ENCODE measurements around the gene EPO. TPM values are rescaled to one million over a fixed set of nuclear protein-coding genes. Genes with fewer than 3 reads are reported as not detected.
"Not testable (repeated sequence)": the region's sequence is repeated elsewhere in the genome, so short reads cannot be mapped to it uniquely, and the experiment has no call there.

The EPO gene
- total RNA-seq, 1 donor from 2014 or later: not detected

GRCh38 chr7:100682991-100683658, 37.1 kb upstream of the EPO start:
- DNase-seq (ENCODE audit: low spot score): no peak

- DNase-seq (ENCODE audit: low spot score): no peak
Measured at GRCh38 chr7:100683659-100684533, 36.4 kb upstream of the EPO start.

GRCh38 chr7:100684534-100685042, 35.7 kb upstream of the EPO start:
- DNase-seq (ENCODE audit: low spot score): no peak

- DNase-seq (ENCODE audit: low spot score): no peak
Measured at GRCh38 chr7:100685049-100685605, 35.1 kb upstream of the EPO start.

GRCh38 chr7:100685631-100686145, 34.6 kb upstream of the EPO start:
- no peak for DNase-seq (ENCODE audit: low spot score)

- no peak for DNase-seq (ENCODE audit: low spot score)
Measured at GRCh38 chr7:100686201-100686821, 34.0 kb upstream of the EPO start.

GRCh38 chr7:100686822-100687211, 33.5 kb upstream of the EPO start:
- DNase-seq (ENCODE audit: low spot score): no peak

- no peak for DNase-seq (ENCODE audit: low spot score)
Measured at GRCh38 chr7:100687261-100687660, 33.0 kb upstream of the EPO start.

- DNase-seq (ENCODE audit: low spot score): no peak
Measured at GRCh38 chr7:100687751-100688300, 32.4 kb upstream of the EPO start.

GRCh38 chr7:100688326-100688860, 31.9 kb upstream of the EPO start:
- DNase-seq (ENCODE audit: low spot score): no peak

GRCh38 chr7:100689230-100690135, 30.8 kb upstream of the EPO start:
- DNase-seq (ENCODE audit: low spot score): no peak

GRCh38 chr7:100691676-100692577, 28.3 kb upstream of the EPO start:
- peak; percentile 79 for DNase-seq (ENCODE audit: low spot score)

- DNase-seq (ENCODE audit: low spot score): no peak
Measured at GRCh38 chr7:100692578-100692961, 27.7 kb upstream of the EPO start.

GRCh38 chr7:100693312-100694097, 26.8 kb upstream of the EPO start:
- DNase-seq (ENCODE audit: low spot score): no peak

GRCh38 chr7:100694098-100694745, 26.0 kb upstream of the EPO start, which contains the start of gene GIGYF1:
Gene GIGYF1, minus strand, starts transcription at chr7:100694250. Its CDS starts 6,012 bp downstream, at chr7:100688238.
- peak; percentile 55 for DNase-seq (ENCODE audit: low spot score)

- DNase-seq (ENCODE audit: low spot score): no peak
Measured at GRCh38 chr7:100696123-100696521, 24.1 kb upstream of the EPO start.

- DNase-seq (ENCODE audit: low spot score): no peak
Measured at GRCh38 chr7:100699018-100699417, 21.2 kb upstream of the EPO start.

- DNase-seq (ENCODE audit: low spot score): not testable (repeated sequence)
Measured at GRCh38 chr7:100701089-100701488, 19.2 kb upstream of the EPO start.

Measured in umbilical cord (tissue), 2 donors.